Measurements from ENCODE around the gene CELF2. TPM values are rescaled to one million over a fixed set of nuclear protein-coding genes. Genes with fewer than 3 reads are reported as not detected.

Gene CELF2
- total and polyA plus RNA-seq, 12 donors: 13.0 to 90.9 (median 80.9) TPM

DNA sequence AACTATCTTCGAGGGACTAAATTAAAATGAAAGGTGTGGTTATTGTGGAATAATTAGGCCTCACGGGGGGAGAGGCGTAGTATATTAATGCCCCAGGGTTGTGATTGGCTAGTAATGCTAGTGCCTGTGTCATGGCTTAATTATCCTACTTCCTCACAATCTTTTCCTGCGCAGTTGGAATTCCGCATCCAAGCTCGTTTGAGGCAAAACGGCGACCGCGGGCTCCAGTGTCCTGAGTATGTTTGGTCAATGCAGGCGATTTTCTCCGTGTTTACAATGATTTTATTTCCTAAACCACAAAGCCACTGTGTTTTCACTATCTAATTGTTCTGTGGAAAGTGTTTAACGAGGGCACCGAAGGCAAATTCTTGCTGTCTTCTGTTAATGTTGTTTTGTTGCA is 282.9 kb downstream of the CELF2 start:
- TF ChIP-seq, protein P1, sequence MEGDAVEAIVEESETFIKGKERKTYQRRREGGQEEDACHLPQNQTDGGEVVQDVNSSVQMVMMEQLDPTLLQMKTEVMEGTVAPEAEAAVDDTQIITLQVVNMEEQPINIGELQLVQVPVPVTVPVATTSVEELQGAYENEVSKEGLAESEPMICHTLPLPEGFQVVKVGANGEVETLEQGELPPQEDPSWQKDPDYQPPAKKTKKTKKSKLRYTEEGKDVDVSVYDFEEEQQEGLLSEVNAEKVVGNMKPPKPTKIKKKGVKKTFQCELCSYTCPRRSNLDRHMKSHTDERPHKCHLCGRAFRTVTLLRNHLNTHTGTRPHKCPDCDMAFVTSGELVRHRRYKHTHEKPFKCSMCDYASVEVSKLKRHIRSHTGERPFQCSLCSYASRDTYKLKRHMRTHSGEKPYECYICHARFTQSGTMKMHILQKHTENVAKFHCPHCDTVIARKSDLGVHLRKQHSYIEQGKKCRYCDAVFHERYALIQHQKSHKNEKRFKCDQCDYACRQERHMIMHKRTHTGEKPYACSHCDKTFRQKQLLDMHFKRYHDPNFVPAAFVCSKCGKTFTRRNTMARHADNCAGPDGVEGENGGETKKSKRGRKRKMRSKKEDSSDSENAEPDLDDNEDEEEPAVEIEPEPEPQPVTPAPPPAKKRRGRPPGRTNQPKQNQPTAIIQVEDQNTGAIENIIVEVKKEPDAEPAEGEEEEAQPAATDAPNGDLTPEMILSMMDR (IDR thresholded peaks at IDR 0.05): no peak
- H3K27ac ChIP-seq: no peak overlapping the region
- H3K27me3 ChIP-seq: no peaks in the 10 kb centered on the region
- H3K4me3 ChIP-seq: no peak overlapping the region
- intact Hi-C loops (cut with DNase I): no loop called here
- peaks cover 0 to 8% (median 0%) of the 10 kb centered on the region in 11 donors for H3K9me3 ChIP-seq
- WGBS, 2 donors: 87 to 88% methylated on average over 14 of the region's 14 CpGs
- H3K36me3 ChIP-seq: peaks cover 0 to 96% (median 28%) of the 10 kb centered on the region in 9 donors
- ATAC-seq (no peak), DNase-seq (no peak)
- peaks cover 0 to 3% (median 0%) of the 10 kb centered on the region in 9 donors for H3K4me1 ChIP-seq

DNA sequence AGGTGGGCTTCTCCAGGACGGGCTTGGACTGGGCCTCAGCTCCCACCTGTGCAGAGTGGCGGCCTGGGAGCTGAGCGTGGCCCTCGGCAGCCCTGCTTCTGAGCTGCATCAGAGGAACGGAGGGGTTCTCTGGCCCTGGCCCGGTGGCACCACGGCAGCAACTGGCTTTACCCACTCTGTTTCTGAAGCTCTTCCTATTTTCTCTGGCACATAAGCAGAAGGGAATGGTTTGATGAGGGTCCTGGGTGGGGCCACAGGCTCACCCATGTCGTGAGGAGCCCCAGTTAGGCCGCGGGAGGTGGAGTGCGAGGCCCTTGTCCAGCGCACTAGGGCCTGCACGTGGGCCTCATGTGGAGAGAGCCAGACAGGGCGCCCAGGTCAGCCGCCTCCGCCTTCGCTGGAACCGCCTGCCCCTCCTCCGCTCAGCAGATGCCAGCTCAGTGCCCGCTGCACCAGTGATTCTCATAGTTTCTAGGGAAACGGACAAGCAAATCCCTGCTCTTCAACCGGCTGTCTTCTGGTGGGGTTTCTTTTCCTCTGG is 284.0 kb downstream of the CELF2 start:
- intact Hi-C loops (cut with DNase I): no loop called here
- no peaks in the 10 kb centered on the region for H3K27me3 ChIP-seq
- 89 to 90% methylated on average over 22 of the region's 22 CpGs for WGBS, 2 donors
- DNase-seq (no peak), ATAC-seq (no peak)
- TF ChIP-seq, protein P1 (IDR thresholded peaks at IDR 0.05): no peak
- H3K9me3 ChIP-seq: peaks cover 0 to 12% (median 0%) of the 10 kb centered on the region in 11 donors
- H3K4me3 ChIP-seq: no peak overlapping the region
- peaks cover 0 to 3% (median 0%) of the 10 kb centered on the region in 9 donors for H3K4me1 ChIP-seq
- no peak overlapping the region for H3K27ac ChIP-seq
- peaks cover 0 to 94% (median 32%) of the 10 kb centered on the region in 9 donors for H3K36me3 ChIP-seq

DNA sequence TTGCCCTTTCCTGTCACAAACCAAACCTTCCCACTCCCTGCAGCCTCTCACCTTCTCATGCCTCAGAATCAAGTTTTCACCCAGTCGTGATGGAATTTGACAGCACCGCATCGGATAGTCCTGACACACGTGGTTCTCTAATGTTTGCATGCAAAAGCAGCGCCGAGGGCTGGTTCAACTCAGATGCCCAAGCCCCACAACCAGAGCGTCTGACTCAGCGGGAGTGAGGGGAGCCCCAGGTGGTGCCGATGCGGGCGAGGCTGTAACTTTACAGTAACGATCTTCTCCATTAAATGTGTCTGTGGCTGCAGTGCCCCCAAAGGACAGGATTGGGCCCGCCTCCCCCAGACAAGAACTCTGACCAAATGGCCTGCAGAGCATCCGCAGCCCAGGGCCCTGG is 284.5 kb downstream of the CELF2 start:
- intact Hi-C loops (cut with DNase I): no loop called here
- WGBS, 2 donors: 93 to 96% methylated on average over 14 of the region's 14 CpGs
- H3K36me3 ChIP-seq: peaks cover 0 to 94% (median 32%) of the 10 kb centered on the region in 9 donors
- H3K27ac ChIP-seq: no peak overlapping the region
- peaks cover 0 to 3% (median 0%) of the 10 kb centered on the region in 9 donors for H3K4me1 ChIP-seq
- no peaks in the 10 kb centered on the region for H3K27me3 ChIP-seq
- DNase-seq: no peak
- no peak for ATAC-seq
- TF ChIP-seq, protein P1 (IDR thresholded peaks at IDR 0.05): no peak
- peaks cover 0 to 17% (median 0%) of the 10 kb centered on the region in 11 donors for H3K9me3 ChIP-seq
- H3K4me3 ChIP-seq: no peak overlapping the region

DNA sequence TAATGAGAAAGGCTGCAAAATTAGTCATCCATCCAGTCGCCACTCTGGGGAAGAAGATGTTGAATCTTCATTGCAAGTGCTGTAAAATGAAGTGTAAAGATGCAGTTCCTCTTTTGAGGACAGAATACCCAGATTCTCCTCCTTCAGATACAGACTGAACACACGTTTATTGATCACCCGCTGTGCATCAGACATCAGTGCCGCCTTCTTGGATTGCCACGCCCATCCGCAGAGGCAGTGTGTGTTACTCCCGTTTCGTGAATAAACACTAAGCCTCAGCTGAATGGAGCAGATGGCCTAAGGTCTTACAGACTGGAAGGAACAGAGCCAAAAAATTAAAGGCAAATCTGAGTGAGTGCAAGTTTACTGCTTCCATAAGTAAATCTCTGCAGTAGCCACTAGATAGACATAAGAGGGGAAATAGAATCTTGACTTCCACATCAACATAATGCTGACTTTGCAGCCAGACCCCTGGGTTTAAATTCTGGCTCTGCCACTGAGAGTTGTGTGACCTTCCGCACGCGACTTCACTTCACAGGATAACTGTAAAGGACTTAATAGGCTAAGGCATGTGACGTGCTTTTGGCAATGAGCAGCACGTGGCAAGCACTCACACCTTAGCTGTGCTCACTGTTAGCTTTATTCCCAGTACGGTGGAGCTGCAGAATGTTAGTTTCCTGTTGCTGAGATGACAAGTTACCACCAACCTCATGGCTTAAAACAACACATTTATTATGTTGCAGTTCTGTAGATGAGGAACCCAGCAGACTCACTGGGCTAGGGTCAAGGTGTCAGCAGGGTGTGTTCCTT is 285.9 kb downstream of the CELF2 start:
- DNase-seq (no peak), ATAC-seq (no peak)
- Histone ChIP-seq H3K9me3 (peaks cover 0 to 31% (median 7%) of the 10 kb centered on the region in 11 donors), H3K36me3 (peaks cover 0 to 93% (median 32%) of the 10 kb centered on the region in 9 donors), H3K4me1 (no peaks in the 10 kb centered on the region), H3K4me3 (no peak overlapping the region), H3K27ac (no peak overlapping the region), H3K27me3 (no peaks in the 10 kb centered on the region)
- TF ChIP-seq, protein P1 (IDR thresholded peaks at IDR 0.05): no peak
- 88 to 91% methylated on average over 14 of the region's 14 CpGs for WGBS, 2 donors
- intact Hi-C loops (cut with DNase I): no loop called here
